Epithelial cell of proximal tubule (primary cell): Measurements from ENCODE around the gene CHIC2. TPM values are rescaled to one million over a fixed set of nuclear protein-coding genes. Genes with fewer than 3 reads are reported as not detected.

Source experiments
- DNase-seq: peaks from one replicate; pipeline ENCODE4 v3.0.0-alpha.2; 2011; ENCODE audit warnings: low read depth
- H3K4me3 ChIP-seq: 2 replicates; pipeline ENCODE4 v1.5.1; 2011; ENCODE audit warnings: low read depth, mild to moderate bottlenecking, low read length
- total RNA-seq: library from RNA; depleted of rRNA; stranded (reverse); fragments of >200 nt; gene quantifications from 2 replicates; pipeline ENCODE4 v1.2.3, GENCODE V29; 2015
- TF ChIP-seq, protein P1 (sequence below): conservative IDR thresholded peaks from 2 replicates; pipeline ENCODE4 v1.5.1; 2012; ENCODE audit warnings: low read depth, mild to moderate bottlenecking, low read length

The CHIC2 gene
- total RNA-seq, 1 donor from 2014 or later = 23.5 TPM

DNA sequence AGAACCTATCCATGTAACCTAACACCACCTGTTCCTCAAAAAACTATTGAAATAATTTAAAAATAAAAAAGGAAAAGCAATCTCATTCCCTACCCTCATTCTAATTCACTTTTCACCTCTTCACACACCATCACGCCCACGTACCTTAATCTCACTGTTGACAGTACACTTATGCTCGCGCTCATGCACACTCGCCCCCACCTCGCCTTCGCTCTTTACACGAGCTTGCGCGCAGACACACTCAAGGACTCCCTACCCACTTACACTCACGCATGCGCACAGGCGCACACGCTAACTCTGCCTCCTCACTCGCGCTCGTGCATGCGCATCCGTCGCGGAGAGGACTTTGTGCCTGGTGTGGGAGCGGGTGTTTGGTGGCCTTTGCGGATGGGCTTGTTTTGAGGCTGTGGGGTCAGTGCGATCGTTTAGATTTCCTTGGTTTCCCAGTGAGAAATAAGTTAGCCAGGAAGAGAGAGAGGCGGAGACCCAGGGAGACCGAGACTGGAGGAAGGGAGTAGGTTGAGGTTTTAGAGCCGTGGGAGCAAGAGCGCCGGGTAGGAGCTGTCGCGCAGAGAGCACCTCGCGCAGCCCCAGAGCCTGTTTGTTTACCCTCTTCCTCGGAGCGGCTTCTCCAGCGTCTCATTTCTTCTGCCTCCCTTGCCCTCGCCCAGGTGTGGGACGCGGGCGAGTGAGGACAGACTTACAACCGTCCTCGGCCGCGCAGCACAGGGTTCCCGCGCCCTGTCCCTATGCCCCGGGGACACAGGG, 27.4 kb upstream of the CHIC2 start:
- peak overlapping the region; percentile 69 for H3K4me3 ChIP-seq
- TF ChIP-seq, protein P1, sequence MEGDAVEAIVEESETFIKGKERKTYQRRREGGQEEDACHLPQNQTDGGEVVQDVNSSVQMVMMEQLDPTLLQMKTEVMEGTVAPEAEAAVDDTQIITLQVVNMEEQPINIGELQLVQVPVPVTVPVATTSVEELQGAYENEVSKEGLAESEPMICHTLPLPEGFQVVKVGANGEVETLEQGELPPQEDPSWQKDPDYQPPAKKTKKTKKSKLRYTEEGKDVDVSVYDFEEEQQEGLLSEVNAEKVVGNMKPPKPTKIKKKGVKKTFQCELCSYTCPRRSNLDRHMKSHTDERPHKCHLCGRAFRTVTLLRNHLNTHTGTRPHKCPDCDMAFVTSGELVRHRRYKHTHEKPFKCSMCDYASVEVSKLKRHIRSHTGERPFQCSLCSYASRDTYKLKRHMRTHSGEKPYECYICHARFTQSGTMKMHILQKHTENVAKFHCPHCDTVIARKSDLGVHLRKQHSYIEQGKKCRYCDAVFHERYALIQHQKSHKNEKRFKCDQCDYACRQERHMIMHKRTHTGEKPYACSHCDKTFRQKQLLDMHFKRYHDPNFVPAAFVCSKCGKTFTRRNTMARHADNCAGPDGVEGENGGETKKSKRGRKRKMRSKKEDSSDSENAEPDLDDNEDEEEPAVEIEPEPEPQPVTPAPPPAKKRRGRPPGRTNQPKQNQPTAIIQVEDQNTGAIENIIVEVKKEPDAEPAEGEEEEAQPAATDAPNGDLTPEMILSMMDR = no peak
- DNase-seq = no peak

GRCh38 chr4:54090804-54091623, 26.6 kb upstream of the CHIC2 start:
- TF ChIP-seq, protein P1 = no peak
- DNase-seq = no peak

GRCh38 chr4:54090404-54090803, 26.0 kb upstream of the CHIC2 start:
- TF ChIP-seq, protein P1 = no peak
- H3K4me3 ChIP-seq = no peak overlapping the region
- DNase-seq = no peak

More at GRCh38 chr4:54090804-54091623, 26.6 kb upstream of the CHIC2 start:
- H3K4me3 ChIP-seq = peak overlapping the region; percentile 69

- H3K4me3 ChIP-seq = no peak overlapping the region
- TF ChIP-seq, protein P1 = no peak
- DNase-seq = no peak
Observed at GRCh38 chr4:54089875-54090274, 25.5 kb upstream of the CHIC2 start.

DNA sequence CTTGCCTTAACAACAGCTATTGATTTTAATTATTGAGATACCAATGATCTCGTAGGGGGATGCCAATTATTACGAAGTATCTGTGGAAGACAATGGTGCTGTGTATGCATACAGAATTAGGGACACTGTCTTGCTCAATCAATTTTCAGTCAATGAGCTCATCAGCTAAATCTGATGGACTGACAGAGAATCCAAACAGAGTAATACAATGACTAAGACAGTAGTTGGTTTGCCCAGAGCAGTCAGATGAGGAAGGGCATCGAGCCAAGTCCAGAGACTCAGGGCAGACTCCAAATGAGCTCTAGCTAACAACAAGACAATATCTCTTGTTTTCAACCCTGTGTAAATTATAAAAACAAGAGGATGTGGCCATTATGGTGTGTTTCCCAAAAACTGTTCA, 20.9 kb upstream of the CHIC2 start:
- peak; percentile 92 for DNase-seq
- TF ChIP-seq, protein P1 = no peak
- no peak overlapping the region for H3K4me3 ChIP-seq

DNA sequence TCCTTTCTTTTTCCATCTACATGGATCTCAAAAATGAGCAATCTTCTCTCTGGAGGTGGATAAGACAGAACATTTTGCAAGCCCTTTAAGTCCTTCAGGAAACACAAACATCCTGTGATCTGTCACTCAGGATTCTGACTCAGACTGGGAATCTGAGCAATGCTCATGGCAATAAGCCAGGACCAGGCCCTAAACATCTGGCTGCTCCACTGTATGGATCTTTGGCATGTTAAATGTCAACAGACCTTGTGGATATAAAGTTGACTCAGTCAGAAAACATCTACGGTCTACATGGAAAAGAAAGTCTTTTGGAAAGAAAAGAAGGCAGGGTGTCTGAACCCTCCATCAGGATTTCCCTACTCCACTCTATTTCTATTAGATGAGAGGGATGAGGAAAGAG, 17.8 kb upstream of the CHIC2 start:
- TF ChIP-seq, protein P1 = no peak
- no peak overlapping the region for H3K4me3 ChIP-seq
- DNase-seq = peak; percentile 97

DNA sequence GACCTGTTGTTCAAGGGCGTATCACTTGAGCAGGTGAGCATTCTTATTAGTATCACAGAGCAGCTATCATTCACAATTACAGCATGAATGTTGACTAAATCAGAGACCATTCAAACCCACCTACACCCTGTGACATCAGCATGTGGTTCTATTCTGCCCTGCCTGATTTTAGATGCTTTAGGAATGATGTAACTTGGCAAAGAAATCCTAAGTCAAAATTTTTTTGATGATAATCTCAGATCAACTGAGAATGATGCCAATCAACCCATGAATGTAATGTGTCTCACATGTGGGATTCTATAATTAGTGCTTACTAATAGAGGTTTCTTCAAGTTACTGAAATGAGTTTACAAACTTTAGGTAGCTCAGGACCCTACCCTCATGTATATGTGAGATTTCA, 13.4 kb upstream of the CHIC2 start:
- no peak overlapping the region for H3K4me3 ChIP-seq
- no peak for DNase-seq
- TF ChIP-seq, protein P1 = no peak
